ENCODE data around the gene LCN6. TPM values are rescaled to one million over a fixed set of nuclear protein-coding genes. Genes with fewer than 3 reads are reported as not detected.

Gene LCN6
- total and polyA plus RNA-seq, 9 of the 15 experiments (the other 6 are each of a cell fraction or from before 2014, with no cell fraction given), result 0.10 to 0.45 (median 0.37) TPM; not detected in 5

GRCh38 chr9:136791516-136792276, 43.4 kb upstream of the LCN6 start (continued):
- TF ChIP-seq MED1 (CRISPR knock-in tag; IDR thresholded peaks at IDR 0.05; ENCODE audit: borderline replicate concordance), result no peak
- TF ChIP-seq SLC30A9 (CRISPR knock-in tag; IDR thresholded peaks at IDR 0.05), result no peak
- TF ChIP-seq TAF1 (IDR thresholded peaks at IDR 0.05; ENCODE audit: control insufficient read depth, extremely low read depth, insufficient read depth, low read length, severe bottlenecking), result no peak
- TF ChIP-seq, protein P1, sequence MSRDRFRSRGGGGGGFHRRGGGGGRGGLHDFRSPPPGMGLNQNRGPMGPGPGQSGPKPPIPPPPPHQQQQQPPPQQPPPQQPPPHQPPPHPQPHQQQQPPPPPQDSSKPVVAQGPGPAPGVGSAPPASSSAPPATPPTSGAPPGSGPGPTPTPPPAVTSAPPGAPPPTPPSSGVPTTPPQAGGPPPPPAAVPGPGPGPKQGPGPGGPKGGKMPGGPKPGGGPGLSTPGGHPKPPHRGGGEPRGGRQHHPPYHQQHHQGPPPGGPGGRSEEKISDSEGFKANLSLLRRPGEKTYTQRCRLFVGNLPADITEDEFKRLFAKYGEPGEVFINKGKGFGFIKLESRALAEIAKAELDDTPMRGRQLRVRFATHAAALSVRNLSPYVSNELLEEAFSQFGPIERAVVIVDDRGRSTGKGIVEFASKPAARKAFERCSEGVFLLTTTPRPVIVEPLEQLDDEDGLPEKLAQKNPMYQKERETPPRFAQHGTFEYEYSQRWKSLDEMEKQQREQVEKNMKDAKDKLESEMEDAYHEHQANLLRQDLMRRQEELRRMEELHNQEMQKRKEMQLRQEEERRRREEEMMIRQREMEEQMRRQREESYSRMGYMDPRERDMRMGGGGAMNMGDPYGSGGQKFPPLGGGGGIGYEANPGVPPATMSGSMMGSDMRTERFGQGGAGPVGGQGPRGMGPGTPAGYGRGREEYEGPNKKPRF (IDR thresholded peaks at IDR 0.05; ENCODE audit: low read depth, low read length), result no peak
- TF ChIP-seq ILK (tag; IDR thresholded peaks at IDR 0.05; ENCODE audit: borderline replicate concordance, low read depth), result no peak
- TF ChIP-seq ZSCAN32 (CRISPR knock-in tag; IDR thresholded peaks at IDR 0.05), result no peak
- no peak for TF ChIP-seq SRSF9 (IDR thresholded peaks at IDR 0.05; ENCODE audit: borderline replicate concordance, low read depth, low read length)
- TF ChIP-seq ZNF589 (CRISPR knock-in tag; IDR thresholded peaks at IDR 0.05; ENCODE audit: low read depth), result no peak
- no peak for TF ChIP-seq ZNF584 (CRISPR knock-in tag; IDR thresholded peaks at IDR 0.05; ENCODE audit: low read depth)
- TF ChIP-seq, protein P2, sequence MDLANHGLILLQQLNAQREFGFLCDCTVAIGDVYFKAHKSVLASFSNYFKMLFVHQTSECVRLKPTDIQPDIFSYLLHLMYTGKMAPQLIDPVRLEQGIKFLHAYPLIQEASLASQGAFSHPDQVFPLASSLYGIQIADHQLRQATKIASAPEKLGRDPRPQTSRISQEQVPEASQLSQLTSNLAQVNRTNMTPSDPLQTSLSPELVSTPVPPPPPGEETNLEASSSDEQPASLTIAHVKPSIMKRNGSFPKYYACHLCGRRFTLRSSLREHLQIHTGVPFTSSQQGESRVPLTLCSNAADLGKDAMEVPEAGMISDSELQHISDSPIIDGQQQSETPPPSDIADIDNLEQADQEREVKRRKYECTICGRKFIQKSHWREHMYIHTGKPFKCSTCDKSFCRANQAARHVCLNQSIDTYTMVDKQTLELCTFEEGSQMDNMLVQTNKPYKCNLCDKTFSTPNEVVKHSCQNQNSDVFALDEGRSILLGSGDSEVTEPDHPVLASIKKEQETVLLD (IDR thresholded peaks at IDR 0.05), result no peak
- TF ChIP-seq ZKSCAN1 (IDR thresholded peaks at IDR 0.05; ENCODE audit: low read depth, low read length), result no peak
- TF ChIP-seq CHD1 (IDR thresholded peaks at IDR 0.05; ENCODE audit: low read length), result peak; percentile 97
- TF ChIP-seq TEAD2 (tag; IDR thresholded peaks at IDR 0.05), result no peak
- TF ChIP-seq HDAC3 (IDR thresholded peaks at IDR 0.05; ENCODE audit: borderline replicate concordance, partially characterized antibody), result no peak
- no peak for TF ChIP-seq PATZ1 (CRISPR knock-in tag; IDR thresholded peaks at IDR 0.05; ENCODE audit: borderline replicate concordance)
- TF ChIP-seq ZBTB7A (IDR thresholded peaks at IDR 0.05; ENCODE audit: borderline replicate concordance, control insufficient read depth, low read depth, low read length), result peak; percentile 95
- TF ChIP-seq, protein P3, sequence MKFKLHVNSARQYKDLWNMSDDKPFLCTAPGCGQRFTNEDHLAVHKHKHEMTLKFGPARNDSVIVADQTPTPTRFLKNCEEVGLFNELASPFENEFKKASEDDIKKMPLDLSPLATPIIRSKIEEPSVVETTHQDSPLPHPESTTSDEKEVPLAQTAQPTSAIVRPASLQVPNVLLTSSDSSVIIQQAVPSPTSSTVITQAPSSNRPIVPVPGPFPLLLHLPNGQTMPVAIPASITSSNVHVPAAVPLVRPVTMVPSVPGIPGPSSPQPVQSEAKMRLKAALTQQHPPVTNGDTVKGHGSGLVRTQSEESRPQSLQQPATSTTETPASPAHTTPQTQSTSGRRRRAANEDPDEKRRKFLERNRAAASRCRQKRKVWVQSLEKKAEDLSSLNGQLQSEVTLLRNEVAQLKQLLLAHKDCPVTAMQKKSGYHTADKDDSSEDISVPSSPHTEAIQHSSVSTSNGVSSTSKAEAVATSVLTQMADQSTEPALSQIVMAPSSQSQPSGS (CRISPR knock-in tag; IDR thresholded peaks at IDR 0.05), result no peak
- no peak for TF ChIP-seq NONO (IDR thresholded peaks at IDR 0.05; ENCODE audit: low read depth in 2 of 2, low read length in 1 of 2)
- TF ChIP-seq HMG20B (CRISPR knock-in tag; IDR thresholded peaks at IDR 0.05), result no peak

Data from K562 (cell line).